OCI-LY7 (cell line): ENCODE data around the gene IQUB.

ENCODE experiments used
- EZH2phosphoT487 ChIP-seq: fragments of 200-600 bp; sonication (generic); IDR thresholded peaks from 2 replicates; pipeline ENCODE4 v1.6.1; 2018; ENCODE audit warnings: low read depth, borderline replicate concordance, mild to moderate bottlenecking, mixed run types, antibody characterized with exemption, low read length, moderate library complexity, mixed read lengths
- TF ChIP-seq, protein P1 (sequence below): fragments of 200-600 bp; sonication (generic); conservative IDR thresholded peaks from 2 replicates; pipeline ENCODE4 v1.5.1; 2014; ENCODE audit warnings: mild to moderate bottlenecking, antibody characterized with exemption, low read length, moderate library complexity, mixed read lengths

DNA sequence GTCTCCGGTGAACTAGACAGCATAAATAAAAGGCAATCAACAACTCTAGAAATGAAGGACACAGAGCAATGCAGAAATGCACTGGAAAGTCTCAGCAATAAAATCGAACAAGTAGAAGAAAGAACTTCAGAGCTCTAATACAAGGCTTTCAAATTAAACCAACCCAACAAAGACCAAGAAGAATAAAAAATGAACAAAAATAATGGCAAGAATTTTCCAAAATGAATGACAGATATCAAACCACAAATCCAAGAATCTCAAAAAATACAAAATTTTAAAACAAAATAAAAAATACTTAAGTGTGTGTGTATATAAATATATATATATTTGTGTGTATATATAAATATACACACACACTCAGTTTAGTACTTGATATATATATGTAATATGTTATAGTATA lies 110.8 kb downstream of the IQUB start:
- TF ChIP-seq, protein P1, sequence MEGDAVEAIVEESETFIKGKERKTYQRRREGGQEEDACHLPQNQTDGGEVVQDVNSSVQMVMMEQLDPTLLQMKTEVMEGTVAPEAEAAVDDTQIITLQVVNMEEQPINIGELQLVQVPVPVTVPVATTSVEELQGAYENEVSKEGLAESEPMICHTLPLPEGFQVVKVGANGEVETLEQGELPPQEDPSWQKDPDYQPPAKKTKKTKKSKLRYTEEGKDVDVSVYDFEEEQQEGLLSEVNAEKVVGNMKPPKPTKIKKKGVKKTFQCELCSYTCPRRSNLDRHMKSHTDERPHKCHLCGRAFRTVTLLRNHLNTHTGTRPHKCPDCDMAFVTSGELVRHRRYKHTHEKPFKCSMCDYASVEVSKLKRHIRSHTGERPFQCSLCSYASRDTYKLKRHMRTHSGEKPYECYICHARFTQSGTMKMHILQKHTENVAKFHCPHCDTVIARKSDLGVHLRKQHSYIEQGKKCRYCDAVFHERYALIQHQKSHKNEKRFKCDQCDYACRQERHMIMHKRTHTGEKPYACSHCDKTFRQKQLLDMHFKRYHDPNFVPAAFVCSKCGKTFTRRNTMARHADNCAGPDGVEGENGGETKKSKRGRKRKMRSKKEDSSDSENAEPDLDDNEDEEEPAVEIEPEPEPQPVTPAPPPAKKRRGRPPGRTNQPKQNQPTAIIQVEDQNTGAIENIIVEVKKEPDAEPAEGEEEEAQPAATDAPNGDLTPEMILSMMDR = no peak
- no peak for TF ChIP-seq EZH2phosphoT487
